ENCODE results near the gene CD2BP2. TPM values are rescaled to one million over a fixed set of nuclear protein-coding genes. Genes with fewer than 3 reads are reported as not detected.
"Not testable (repeated sequence)": the region's sequence is repeated elsewhere in the genome, so short reads cannot be mapped to it uniquely, and the experiment has no call there.

CD2BP2 gene
- total and polyA plus RNA-seq, 2 donors (not counting 1 experiment from before 2014, with no cell fraction given): 26.1 to 80.1 TPM

- H3K4me3 ChIP-seq (ENCODE audit: control extremely low read depth in 1 of 5, extremely low read depth in 1 of 5, insufficient read depth in 1 of 5, low read depth in 2 of 5, low read length in 4 of 5); H3K9me3 ChIP-seq (ENCODE audit: control extremely low read depth in 1 of 3, control insufficient read depth in 2 of 3, insufficient read depth in 1 of 3, low read length in 2 of 3); H3K27me3 Mint-ChIP-seq; H3K27ac ChIP-seq (ENCODE audit: low read length in 2 of 2); H3K27me3 ChIP-seq (replicated peaks in 1 of 4; ENCODE audit: control extremely low read depth in 1 of 4, control insufficient read depth in 3 of 4, insufficient read depth in 4 of 4, low read length in 3 of 4); H2AFZ ChIP-seq (ENCODE audit: insufficient read depth, low read depth, low read length, poor library complexity, severe bottlenecking); H4K20me1 ChIP-seq (ENCODE audit: control insufficient read depth, insufficient read depth, low read length, poor library complexity, severe bottlenecking); POLR2A ChIA-PET; DNase-seq; H3K4me2 ChIP-seq (replicated peaks; ENCODE audit: low read depth, low read length, poor library complexity, severe bottlenecking); H3K9ac ChIP-seq (ENCODE audit: low read length); H3K36me3 ChIP-seq (replicated peaks in 1 of 2; ENCODE audit: control extremely low read depth in 1 of 2, control insufficient read depth in 1 of 2, extremely low read depth in 1 of 2, insufficient read depth in 2 of 2, low read length in 1 of 2); H3K9me3 Mint-ChIP-seq (ENCODE audit: insufficient read depth); CTCF ChIA-PET; H3K4me1 ChIP-seq (ENCODE audit: control insufficient read depth in 2 of 2, insufficient read depth in 2 of 2, low read length in 2 of 2); intact Hi-C loops (cut with micrococcal nuclease); ATAC-seq (ENCODE audit: low read depth): not testable (repeated sequence)
- WGBS (ENCODE audit: insufficient coverage): 100% methylated on average over 1 of the region's 6 CpGs
- H3K4me3 Mint-ChIP-seq: peak overlapping the region; percentile 24
- peak overlapping the region; percentile 27 for H3K27ac Mint-ChIP-seq
- H3K4me1 Mint-ChIP-seq: peaks cover 30% of the 10 kb centered on the region
- peaks cover 51% of the 10 kb centered on the region for H3K79me2 ChIP-seq (ENCODE audit: control insufficient read depth, insufficient read depth, low read length)
These were observed 30.9 kb downstream of the CD2BP2 start for GRCh38 chr16:30324220-30324619.

GRCh38 chr16:30318647-30319046 is 36.5 kb downstream of the CD2BP2 start:
- H4K20me1 ChIP-seq (ENCODE audit: control insufficient read depth, insufficient read depth, low read length, poor library complexity, severe bottlenecking); H3K27ac Mint-ChIP-seq; H3K4me2 ChIP-seq (replicated peaks; ENCODE audit: low read depth, low read length, poor library complexity, severe bottlenecking); H3K27me3 ChIP-seq (replicated peaks in 1 of 4; ENCODE audit: control extremely low read depth in 1 of 4, control insufficient read depth in 3 of 4, insufficient read depth in 4 of 4, low read length in 3 of 4); ATAC-seq (ENCODE audit: low read depth); H3K4me3 Mint-ChIP-seq; H3K9me3 ChIP-seq (ENCODE audit: control extremely low read depth in 1 of 3, control insufficient read depth in 2 of 3, insufficient read depth in 1 of 3, low read length in 2 of 3); H3K4me3 ChIP-seq (ENCODE audit: control extremely low read depth in 1 of 5, extremely low read depth in 1 of 5, insufficient read depth in 1 of 5, low read depth in 2 of 5, low read length in 4 of 5); CTCF ChIA-PET; DNase-seq; H2AFZ ChIP-seq (ENCODE audit: insufficient read depth, low read depth, low read length, poor library complexity, severe bottlenecking); H3K9ac ChIP-seq (ENCODE audit: low read length); intact Hi-C loops (cut with micrococcal nuclease); H3K4me1 ChIP-seq (ENCODE audit: control insufficient read depth in 2 of 2, insufficient read depth in 2 of 2, low read length in 2 of 2); H3K9me3 Mint-ChIP-seq (ENCODE audit: insufficient read depth); POLR2A ChIA-PET; H3K36me3 ChIP-seq (replicated peaks in 1 of 2; ENCODE audit: control extremely low read depth in 1 of 2, control insufficient read depth in 1 of 2, extremely low read depth in 1 of 2, insufficient read depth in 2 of 2, low read length in 1 of 2); H3K27ac ChIP-seq (ENCODE audit: low read length in 2 of 2); H3K27me3 Mint-ChIP-seq: not testable (repeated sequence)
- H3K4me1 Mint-ChIP-seq: peaks cover 17% of the 10 kb centered on the region
- WGBS (ENCODE audit: insufficient coverage): no CpG with 5 or more reads among the region's 2 CpGs
- peaks cover 44% of the 10 kb centered on the region for H3K79me2 ChIP-seq (ENCODE audit: control insufficient read depth, insufficient read depth, low read length)

GRCh38 chr16:30310937-30311336 is 44.2 kb downstream of the CD2BP2 start:
- H3K27me3 ChIP-seq (replicated peaks in 1 of 4; ENCODE audit: control extremely low read depth in 1 of 4, control insufficient read depth in 3 of 4, insufficient read depth in 4 of 4, low read length in 3 of 4); DNase-seq; POLR2A ChIA-PET; H4K20me1 ChIP-seq (ENCODE audit: control insufficient read depth, insufficient read depth, low read length, poor library complexity, severe bottlenecking); H3K4me3 Mint-ChIP-seq; H3K27me3 Mint-ChIP-seq; H3K9me3 Mint-ChIP-seq (ENCODE audit: insufficient read depth); H3K9me3 ChIP-seq (ENCODE audit: control extremely low read depth in 1 of 3, control insufficient read depth in 2 of 3, insufficient read depth in 1 of 3, low read length in 2 of 3); intact Hi-C loops (cut with micrococcal nuclease); H3K4me3 ChIP-seq (ENCODE audit: control extremely low read depth in 1 of 5, extremely low read depth in 1 of 5, insufficient read depth in 1 of 5, low read depth in 2 of 5, low read length in 4 of 5); H3K36me3 ChIP-seq (replicated peaks in 1 of 2; ENCODE audit: control extremely low read depth in 1 of 2, control insufficient read depth in 1 of 2, extremely low read depth in 1 of 2, insufficient read depth in 2 of 2, low read length in 1 of 2); H2AFZ ChIP-seq (ENCODE audit: insufficient read depth, low read depth, low read length, poor library complexity, severe bottlenecking); H3K27ac ChIP-seq (ENCODE audit: low read length in 2 of 2); H3K4me2 ChIP-seq (replicated peaks; ENCODE audit: low read depth, low read length, poor library complexity, severe bottlenecking); CTCF ChIA-PET; ATAC-seq (ENCODE audit: low read depth); H3K4me1 ChIP-seq (ENCODE audit: control insufficient read depth in 2 of 2, insufficient read depth in 2 of 2, low read length in 2 of 2); H3K9ac ChIP-seq (ENCODE audit: low read length); H3K27ac Mint-ChIP-seq: not testable (repeated sequence)
- peaks cover 25% of the 10 kb centered on the region for H3K4me1 Mint-ChIP-seq
- no CpG with 5 or more reads among the region's 4 CpGs for WGBS (ENCODE audit: insufficient coverage)
- peaks cover 26% of the 10 kb centered on the region for H3K79me2 ChIP-seq (ENCODE audit: control insufficient read depth, insufficient read depth, low read length)

- H3K27me3 Mint-ChIP-seq; H3K4me3 ChIP-seq (ENCODE audit: control extremely low read depth in 1 of 5, extremely low read depth in 1 of 5, insufficient read depth in 1 of 5, low read depth in 2 of 5, low read length in 4 of 5); ATAC-seq (ENCODE audit: low read depth); H3K27me3 ChIP-seq (replicated peaks in 1 of 4; ENCODE audit: control extremely low read depth in 1 of 4, control insufficient read depth in 3 of 4, insufficient read depth in 4 of 4, low read length in 3 of 4); POLR2A ChIA-PET; H3K27ac ChIP-seq (ENCODE audit: low read length in 2 of 2); H2AFZ ChIP-seq (ENCODE audit: insufficient read depth, low read depth, low read length, poor library complexity, severe bottlenecking); H3K27ac Mint-ChIP-seq; H3K4me3 Mint-ChIP-seq; H3K9me3 ChIP-seq (ENCODE audit: control extremely low read depth in 1 of 3, control insufficient read depth in 2 of 3, insufficient read depth in 1 of 3, low read length in 2 of 3); intact Hi-C loops (cut with micrococcal nuclease); H3K9ac ChIP-seq (ENCODE audit: low read length); H3K4me2 ChIP-seq (replicated peaks; ENCODE audit: low read depth, low read length, poor library complexity, severe bottlenecking); H4K20me1 ChIP-seq (ENCODE audit: control insufficient read depth, insufficient read depth, low read length, poor library complexity, severe bottlenecking); CTCF ChIA-PET; H3K9me3 Mint-ChIP-seq (ENCODE audit: insufficient read depth); H3K36me3 ChIP-seq (replicated peaks in 1 of 2; ENCODE audit: control extremely low read depth in 1 of 2, control insufficient read depth in 1 of 2, extremely low read depth in 1 of 2, insufficient read depth in 2 of 2, low read length in 1 of 2); DNase-seq; H3K4me1 ChIP-seq (ENCODE audit: control insufficient read depth in 2 of 2, insufficient read depth in 2 of 2, low read length in 2 of 2): not testable (repeated sequence)
- H3K79me2 ChIP-seq (ENCODE audit: control insufficient read depth, insufficient read depth, low read length): peaks cover 11% of the 10 kb centered on the region
- H3K4me1 Mint-ChIP-seq: peaks cover 20% of the 10 kb centered on the region
- no CpG with 5 or more reads among the region's 5 CpGs for WGBS (ENCODE audit: insufficient coverage)
These were observed 45.9 kb downstream of the CD2BP2 start for GRCh38 chr16:30309255-30309654.

Data from B cell (primary cell).